WTC11 (cell line): Measurements from ENCODE around the gene RASGRP4. TPM values are rescaled to one million over a fixed set of nuclear protein-coding genes. Genes with fewer than 3 reads are reported as not detected.
A peak's percentile ranks its signal among the peaks of the same experiment; 100 is the strongest.

Experiments
- ATAC-seq: fragments of 200-7000 bp; cut with Tn5 transposase; 2 replicates; pipeline ENCODE4 v1.10.0; 2021; ENCODE audit warnings: mild to moderate bottlenecking, moderate library complexity
- CTCF ChIA-PET: fragments of 300-600 bp; sonication (Branson Sonifier 250); formaldehyde crosslinking; loops from one replicate; lab custom pipeline; 2021; ENCODE audit warnings: antibody characterized with exemption; lab: Charles Lee
- POLR2A ChIA-PET: fragments of 350-600 bp; sonication (Branson Sonifier 250); formaldehyde crosslinking; loops from one replicate; lab custom pipeline; 2021; ENCODE audit warnings: antibody characterized with exemption; lab: Charles Lee
- DNase-seq: peaks from one replicate; pipeline ENCODE4 v3.0.0; 2021; ENCODE audit warnings: low spot score
- H3K27ac Mint-ChIP-seq: 2 replicates; pipeline ENCODE4 v1.8.0; 2021; ENCODE audit warnings: mixed read lengths
- H3K27me3 Mint-ChIP-seq: 2 replicates; pipeline ENCODE4 v1.8.0; 2021; ENCODE audit warnings: low read depth, mild to moderate bottlenecking, moderate library complexity, mixed read lengths
- H3K36me3 Mint-ChIP-seq: 2 replicates; pipeline ENCODE4 v1.8.0; 2021; ENCODE audit warnings: mixed read lengths
- H3K4me1 Mint-ChIP-seq: 2 replicates; pipeline ENCODE4 v1.8.0; 2022; ENCODE audit warnings: mixed read lengths
- H3K4me3 Mint-ChIP-seq: 2 replicates; pipeline ENCODE4 v1.8.0; 2021; ENCODE audit warnings: mild to moderate bottlenecking, moderate library complexity, mixed read lengths
- H3K9me3 Mint-ChIP-seq: 2 replicates; pipeline ENCODE4 v1.8.0; 2021; ENCODE audit warnings: mixed read lengths
- AFF4 ChIP-seq: sonication (generic); formaldehyde crosslinking; IDR thresholded peaks from 2 replicates; pipeline ENCODE4 v1.8.1; 2023; ENCODE audit warnings: mild to moderate bottlenecking, missing genetic modification reagents, borderline replicate concordance
- ATF1 ChIP-seq: sonication (generic); formaldehyde crosslinking; IDR thresholded peaks from 2 replicates; pipeline ENCODE4 v1.8.1; 2023; ENCODE audit warnings: mild to moderate bottlenecking, moderate library complexity, missing genetic modification reagents
- CBFB ChIP-seq: sonication (generic); formaldehyde crosslinking; IDR thresholded peaks from 2 replicates; pipeline ENCODE4 v1.8.1; 2022; ENCODE audit warnings: mild to moderate bottlenecking, low read depth, missing genetic modification reagents
- CREB1 ChIP-seq: sonication (generic); formaldehyde crosslinking; IDR thresholded peaks from 2 replicates; pipeline ENCODE4 v1.8.0; 2023; ENCODE audit warnings: mild to moderate bottlenecking, missing genetic modification reagents
- ERG ChIP-seq: fragments of 250-450 bp; sonication (Bioruptor Pico); IDR thresholded peaks from 2 replicates; pipeline ENCODE4 v1.8.0; 2021; ENCODE audit warnings: mild to moderate bottlenecking
- ESRRA ChIP-seq: sonication (generic); formaldehyde crosslinking; IDR thresholded peaks from 2 replicates; pipeline ENCODE4 v1.8.1; 2022; ENCODE audit warnings: mild to moderate bottlenecking, missing genetic modification reagents, borderline replicate concordance
- MAX ChIP-seq: sonication (generic); formaldehyde crosslinking; IDR thresholded peaks from 2 replicates; pipeline ENCODE4 v1.8.0; 2022; ENCODE audit warnings: mild to moderate bottlenecking, missing genetic modification reagents
- NFATC4 ChIP-seq: fragments of 250-450 bp; sonication (Bioruptor Pico); IDR thresholded peaks from 2 replicates; pipeline ENCODE4 v1.9.0; 2021; ENCODE audit warnings: mild to moderate bottlenecking
- NR1H2 ChIP-seq: sonication (generic); formaldehyde crosslinking; IDR thresholded peaks from 2 replicates; pipeline ENCODE4 v1.9.0; 2021; ENCODE audit warnings: mild to moderate bottlenecking, moderate library complexity, missing genetic modification reagents
- OVOL2 ChIP-seq: fragments of 250-450 bp; sonication (Bioruptor Pico); IDR thresholded peaks from 2 replicates; pipeline ENCODE4 v1.9.0; 2021; ENCODE audit warnings: mild to moderate bottlenecking, borderline replicate concordance
- RELA ChIP-seq: sonication (generic); formaldehyde crosslinking; IDR thresholded peaks from 2 replicates; pipeline ENCODE4 v1.8.1; 2022; ENCODE audit warnings: missing genetic modification reagents, mild to moderate bottlenecking, borderline replicate concordance
- RORB ChIP-seq: fragments of 250-450 bp; sonication (Bioruptor Pico); IDR thresholded peaks from 2 replicates; pipeline ENCODE4 v1.9.0; 2021; ENCODE audit warnings: mild to moderate bottlenecking
- SMAD3 ChIP-seq: sonication (generic); formaldehyde crosslinking; IDR thresholded peaks from 2 replicates; pipeline ENCODE4 v1.8.0; 2022; ENCODE audit warnings: missing genetic modification reagents, mild to moderate bottlenecking, borderline replicate concordance
- SP1 ChIP-seq: sonication (generic); formaldehyde crosslinking; conservative IDR thresholded peaks from 2 replicates; pipeline ENCODE4 v1.8.1; 2022; ENCODE audit warnings: missing genetic modification reagents
- STAT6 ChIP-seq: sonication (generic); formaldehyde crosslinking; conservative IDR thresholded peaks from 2 replicates; pipeline ENCODE4 v1.8.1; 2023; ENCODE audit warnings: mild to moderate bottlenecking, low read depth, missing genetic modification reagents, moderate library complexity
- TCF7 ChIP-seq: sonication (generic); formaldehyde crosslinking; IDR thresholded peaks from 2 replicates; pipeline ENCODE4 v1.8.0; 2022; ENCODE audit warnings: mild to moderate bottlenecking, low read depth, missing genetic modification reagents, moderate library complexity
- TEAD1 ChIP-seq: sonication (generic); formaldehyde crosslinking; IDR thresholded peaks from 2 replicates; pipeline ENCODE4 v1.8.0; 2022; ENCODE audit warnings: mild to moderate bottlenecking, missing genetic modification reagents
- TP53 ChIP-seq: sonication (generic); formaldehyde crosslinking; IDR thresholded peaks from 2 replicates; pipeline ENCODE4 v1.8.1; 2023; ENCODE audit warnings: mild to moderate bottlenecking, missing genetic modification reagents
- USF1 ChIP-seq: sonication (generic); formaldehyde crosslinking; IDR thresholded peaks from 2 replicates; pipeline ENCODE4 v1.8.0; 2022; ENCODE audit warnings: mild to moderate bottlenecking, missing genetic modification reagents
- ZMAT4 ChIP-seq: fragments of 250-450 bp; sonication (Bioruptor Pico); IDR thresholded peaks from 2 replicates; pipeline ENCODE4 v1.9.0; 2021; ENCODE audit warnings: mild to moderate bottlenecking
- ZNF121 ChIP-seq: sonication (generic); formaldehyde crosslinking; IDR thresholded peaks from 2 replicates; pipeline ENCODE4 v1.8.0; 2023; ENCODE audit warnings: missing genetic modification reagents
- ZNF671 ChIP-seq: fragments of 250-450 bp; sonication (Bioruptor Pico); IDR thresholded peaks from 2 replicates; pipeline ENCODE4 v1.8.0; 2021; ENCODE audit warnings: mild to moderate bottlenecking
- ZSCAN18 ChIP-seq: fragments of 250-450 bp; sonication (Bioruptor Pico); IDR thresholded peaks from 2 replicates; pipeline ENCODE4 v2.1.2; 2022; ENCODE audit warnings: mild to moderate bottlenecking, moderate library complexity
- total RNA-seq: library from RNA; stranded (reverse); gene quantifications from 3 replicates; pipeline ENCODE4 v1.2.3, GENCODE V29; 2021

Gene RASGRP4
- total RNA-seq, 1 experiment from 2014 or later: 2.5 TPM

GRCh38 chr19:38409631-38410133 lies 16.3 kb downstream of the RASGRP4 start:
- Mint-ChIP-seq H3K4me3 (no peak overlapping the region), H3K4me1 (no peaks in the 10 kb centered on the region), H3K9me3 (no peaks in the 10 kb centered on the region), H3K27ac (peak overlapping the region; percentile 5; the same call in 1 of the 2 replicates), H3K36me3 (no peaks in the 10 kb centered on the region), H3K27me3 (peaks cover 4% of the 10 kb centered on the region)
- DNase-seq (no peak), ATAC-seq (no peak)
- ChIA-PET CTCF (interaction anchor here (0.6 kb wide), 1 partner anchor 15 kb away, joined by 3 read pairs; no protein-coding TSS in a partner anchor), POLR2A (interaction anchor here (0.7 kb wide), 2 partner anchors 52 to 333 kb away, joined by 3 to 4 read pairs; no protein-coding TSS in a partner anchor)
- no peak for TF ChIP-seq NFATC4 (CRISPR knock-in tag)
- no peak for TF ChIP-seq MAX (CRISPR knock-in tag)
- TF ChIP-seq RELA (CRISPR knock-in tag): no peak
- TF ChIP-seq CBFB: no peak
- no peak for TF ChIP-seq AFF4 (CRISPR knock-in tag)
- TF ChIP-seq ATF1: no peak
- TF ChIP-seq SMAD3 (CRISPR knock-in tag): no peak
- TF ChIP-seq OVOL2 (CRISPR knock-in tag): no peak
- TF ChIP-seq ESRRA (CRISPR knock-in tag): no peak
- TF ChIP-seq STAT6: no peak
- no peak for TF ChIP-seq ZSCAN18 (CRISPR knock-in tag)
- TF ChIP-seq ZNF121 (CRISPR knock-in tag): no peak
- TF ChIP-seq ZNF671 (CRISPR knock-in tag): no peak
- no peak for TF ChIP-seq TCF7 (CRISPR knock-in tag)

- no peak for DNase-seq
- Mint-ChIP-seq H3K36me3 (no peaks in the 10 kb centered on the region), H3K9me3 (no peaks in the 10 kb centered on the region), H3K27me3 (peaks cover 37% of the 10 kb centered on the region), H3K4me3 (peak overlapping the region; percentile 24; the same call in 1 of the 2 replicates), H3K27ac (no peak overlapping the region), H3K4me1 (no peaks in the 10 kb centered on the region)
- no peak for ATAC-seq
- ChIA-PET CTCF (interaction anchor here (1.2 to 3.0 kb wide), 3 partner anchors 20 to 31 kb away, joined by 3 to 49 read pairs (median 3); partner anchors contain the start of genes PSMD8 and RASGRP4), POLR2A (no interaction called here)
- TF ChIP-seq USF1 (no peak), RORB (CRISPR knock-in tag) (no peak), SP1 (CRISPR knock-in tag) (no peak), RELA (CRISPR knock-in tag) (no peak), ZNF671 (CRISPR knock-in tag) (no peak), NR1H2 (CRISPR knock-in tag) (no peak), ERG (CRISPR knock-in tag) (no peak), TP53 (no peak), CREB1 (CRISPR knock-in tag) (no peak), ZMAT4 (no peak), ZSCAN18 (CRISPR knock-in tag) (no peak), TEAD1 (CRISPR knock-in tag) (no peak)
Measured at GRCh38 chr19:38405276-38405675, 20.7 kb downstream of the RASGRP4 start.
